ENCODE data around the gene C10orf143. TPM values are rescaled to one million over a fixed set of nuclear protein-coding genes. Genes with fewer than 3 reads are reported as not detected.

Gene C10orf143
- total and polyA plus RNA-seq, 3 experiments from 2014 or later, result 5.7 to 24.6 (median 6.7) TPM

DNA sequence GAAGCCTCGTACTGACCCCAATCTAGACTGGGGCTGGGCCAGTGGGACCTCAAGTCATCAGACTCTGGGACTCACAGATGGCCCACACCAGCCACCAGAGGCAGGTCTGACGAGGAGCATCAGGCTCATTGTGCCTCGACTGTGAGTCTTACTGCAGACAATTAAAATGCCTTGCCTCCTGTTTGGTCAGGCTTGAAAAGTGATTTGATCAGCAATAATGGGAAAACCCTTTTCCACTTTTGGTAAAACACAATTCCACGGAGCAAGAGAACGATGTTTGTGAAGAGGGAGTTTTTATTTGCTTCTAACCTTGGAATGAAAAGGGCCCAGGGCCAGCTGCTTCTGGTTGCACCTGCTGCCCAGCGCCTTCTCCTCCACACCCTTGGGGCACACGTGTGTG lies 43.9 kb downstream of the C10orf143 start:
- H3K9me3 Mint-ChIP-seq, result no peaks in the 10 kb centered on the region

DNA sequence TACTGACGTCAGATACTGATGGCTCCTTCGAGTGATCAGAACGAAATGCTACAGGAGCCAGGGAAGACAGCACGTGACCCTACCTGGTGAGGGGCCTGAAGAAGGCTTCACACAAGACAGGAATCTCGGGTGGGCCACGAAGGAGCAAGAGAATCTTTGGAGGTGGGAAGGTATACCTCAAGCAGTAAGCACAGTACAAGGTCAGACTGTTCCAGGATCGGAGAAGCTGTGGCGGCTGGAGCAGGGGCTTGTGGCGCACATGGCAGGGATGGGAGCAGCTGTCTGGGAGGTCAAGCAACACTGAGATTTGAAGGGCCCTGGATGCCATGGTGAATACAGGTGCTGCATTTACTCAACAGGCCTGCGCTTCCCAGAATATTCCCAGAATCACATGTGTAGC lies 45.4 kb downstream of the C10orf143 start:
- ChIA-PET CTCF (interaction anchor here (0.7 kb wide), 1 partner anchor 77 kb away, joined by 3 read pairs; no protein-coding TSS in a partner anchor), POLR2A (no interaction called here)

More for the DNA sequence above, 43.9 kb downstream of the C10orf143 start:
- peaks cover 16 to 43% (median 21%) of the 10 kb centered on the region in 3 donors for H3K36me3 Mint-ChIP-seq
- H3K4me3 Mint-ChIP-seq, result no peak overlapping the region
- ChIA-PET CTCF (no interaction called here), POLR2A (no interaction called here)
- peak overlapping the region in 1 of 8 donors; percentile 82 for H3K27ac Mint-ChIP-seq
- no peak for DNase-seq
- no peaks in the 10 kb centered on the region for H3K4me1 Mint-ChIP-seq
- Histone ChIP-seq H3K9me3 (ENCODE audit: low read length) (no peaks in the 10 kb centered on the region), H3K27me3 (ENCODE audit: insufficient read depth, low read length, poor library complexity, severe bottlenecking) (no peaks in the 10 kb centered on the region), H3K27ac (ENCODE audit: low read depth, low read length) (no peak overlapping the region), H3K4me3 (ENCODE audit: low read length) (no peak overlapping the region), H3K36me3 (ENCODE audit: insufficient read depth, low read length) (no peaks in the 10 kb centered on the region), H3K4me1 (ENCODE audit: insufficient read depth, low read length) (no peaks in the 10 kb centered on the region)
- H3K27me3 Mint-ChIP-seq, result no peaks in the 10 kb centered on the region

GRCh38 chr10:130064783-130065182 lies 45.8 kb downstream of the C10orf143 start:
- no peaks in the 10 kb centered on the region for H3K4me1 Mint-ChIP-seq

More for the DNA sequence above, 45.4 kb downstream of the C10orf143 start:
- H3K4me3 Mint-ChIP-seq, result no peak overlapping the region
- H3K36me3 ChIP-seq (ENCODE audit: insufficient read depth, low read length), result no peaks in the 10 kb centered on the region
- H3K27me3 Mint-ChIP-seq, result no peaks in the 10 kb centered on the region
- no peaks in the 10 kb centered on the region for H3K4me1 Mint-ChIP-seq
- no peak overlapping the region for H3K4me3 ChIP-seq (ENCODE audit: low read length)
- no peaks in the 10 kb centered on the region for H3K9me3 ChIP-seq (ENCODE audit: low read length)
- peaks cover 16 to 46% (median 21%) of the 10 kb centered on the region in 3 donors for H3K36me3 Mint-ChIP-seq
- no peaks in the 10 kb centered on the region for H3K9me3 Mint-ChIP-seq
- H3K27ac Mint-ChIP-seq, result peak overlapping the region in 1 of 8 donors; percentile 60
- no peaks in the 10 kb centered on the region for H3K4me1 ChIP-seq (ENCODE audit: insufficient read depth, low read length)
- H3K27ac ChIP-seq (ENCODE audit: low read depth, low read length), result no peak overlapping the region
- H3K27me3 ChIP-seq (ENCODE audit: insufficient read depth, low read length, poor library complexity, severe bottlenecking), result no peaks in the 10 kb centered on the region
- no peak for DNase-seq

GRCh38 chr10:130062976-130063375 lies 47.7 kb downstream of the C10orf143 start:
- no peaks in the 10 kb centered on the region for H3K4me1 Mint-ChIP-seq
- no peaks in the 10 kb centered on the region for H3K9me3 Mint-ChIP-seq
- Histone ChIP-seq H3K36me3 (ENCODE audit: insufficient read depth, low read length) (no peaks in the 10 kb centered on the region), H3K27me3 (ENCODE audit: insufficient read depth, low read length, poor library complexity, severe bottlenecking) (no peaks in the 10 kb centered on the region), H3K27ac (ENCODE audit: low read depth, low read length) (no peak overlapping the region), H3K4me3 (ENCODE audit: low read length) (no peak overlapping the region), H3K9me3 (ENCODE audit: low read length) (no peaks in the 10 kb centered on the region), H3K4me1 (ENCODE audit: insufficient read depth, low read length) (no peaks in the 10 kb centered on the region)
- CTCF ChIA-PET, result no interaction called here
- no peaks in the 10 kb centered on the region for H3K27me3 Mint-ChIP-seq
- DNase-seq, result no peak
- H3K4me3 Mint-ChIP-seq, result no peak overlapping the region
- POLR2A ChIA-PET, result no interaction called here
- peak overlapping the region in 1 of 8 donors; percentile 70 for H3K27ac Mint-ChIP-seq
- peaks cover 11 to 44% (median 21%) of the 10 kb centered on the region in 3 donors for H3K36me3 Mint-ChIP-seq

More at GRCh38 chr10:130064783-130065182, 45.8 kb downstream of the C10orf143 start:
- Histone ChIP-seq H3K27ac (ENCODE audit: low read depth, low read length) (no peak overlapping the region), H3K4me3 (ENCODE audit: low read length) (no peak overlapping the region), H3K27me3 (ENCODE audit: insufficient read depth, low read length, poor library complexity, severe bottlenecking) (no peaks in the 10 kb centered on the region), H3K9me3 (ENCODE audit: low read length) (no peaks in the 10 kb centered on the region), H3K4me1 (ENCODE audit: insufficient read depth, low read length) (no peaks in the 10 kb centered on the region), H3K36me3 (ENCODE audit: insufficient read depth, low read length) (no peaks in the 10 kb centered on the region)
- POLR2A ChIA-PET, result no interaction called here
- CTCF ChIA-PET, result no interaction called here
- Mint-ChIP-seq H3K27me3 (no peaks in the 10 kb centered on the region), H3K36me3 (peaks cover 16 to 46% (median 21%) of the 10 kb centered on the region in 3 donors), H3K9me3 (no peaks in the 10 kb centered on the region), H3K27ac (peak overlapping the region in 1 of 8 donors; percentile 60), H3K4me3 (no peak overlapping the region)
- DNase-seq, result no peak

DNA sequence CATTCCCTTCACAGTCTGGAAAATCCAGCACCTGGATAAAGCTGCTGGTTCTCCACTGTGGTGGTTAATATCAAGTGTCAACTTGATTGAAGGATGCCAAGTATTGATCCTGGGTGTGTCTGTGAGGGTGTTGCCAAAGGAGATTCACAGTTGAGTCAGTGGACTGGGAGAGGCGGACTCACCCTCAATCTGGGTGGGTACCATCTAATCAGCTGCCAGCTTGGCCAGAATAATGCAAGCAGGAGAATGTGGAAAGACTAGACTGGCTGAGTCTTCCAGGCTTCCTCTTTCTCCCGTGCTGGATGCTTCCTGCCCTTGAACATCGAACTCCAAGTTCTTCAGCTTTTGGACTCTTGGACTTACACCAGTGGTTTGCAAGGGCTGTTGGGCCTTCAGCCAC lies 48.4 kb downstream of the C10orf143 start:
- no peaks in the 10 kb centered on the region for H3K9me3 ChIP-seq (ENCODE audit: low read length)
- CTCF ChIA-PET, result no interaction called here

GRCh38 chr10:130061760-130062159 lies 48.9 kb downstream of the C10orf143 start:
- Histone ChIP-seq H3K9me3 (ENCODE audit: low read length) (no peaks in the 10 kb centered on the region), H3K27ac (ENCODE audit: low read depth, low read length) (no peak overlapping the region), H3K27me3 (ENCODE audit: insufficient read depth, low read length, poor library complexity, severe bottlenecking) (no peaks in the 10 kb centered on the region), H3K4me3 (ENCODE audit: low read length) (no peak overlapping the region), H3K4me1 (ENCODE audit: insufficient read depth, low read length) (no peaks in the 10 kb centered on the region), H3K36me3 (ENCODE audit: insufficient read depth, low read length) (no peaks in the 10 kb centered on the region)
- Mint-ChIP-seq H3K4me1 (peaks cover 0 to 1% (median 0%) of the 10 kb centered on the region in 3 donors), H3K27me3 (no peaks in the 10 kb centered on the region), H3K27ac (peak overlapping the region in 1 of 8 donors; percentile 42), H3K4me3 (no peak overlapping the region), H3K36me3 (peaks cover 9 to 34% (median 12%) of the 10 kb centered on the region in 3 donors), H3K9me3 (peaks cover 0 to 2% (median 0%) of the 10 kb centered on the region in 5 donors)
- ChIA-PET POLR2A (no interaction called here), CTCF (no interaction called here)
- DNase-seq, result no peak

More for the DNA sequence above, 48.4 kb downstream of the C10orf143 start:
- no peaks in the 10 kb centered on the region for H3K36me3 ChIP-seq (ENCODE audit: insufficient read depth, low read length)
- POLR2A ChIA-PET, result no interaction called here
- no peak overlapping the region for H3K27ac ChIP-seq (ENCODE audit: low read depth, low read length)
- peaks cover 0 to 1% (median 0%) of the 10 kb centered on the region in 5 donors for H3K9me3 Mint-ChIP-seq
- no peak for DNase-seq
- H3K4me3 ChIP-seq (ENCODE audit: low read length), result no peak overlapping the region
- peaks cover 7 to 37% (median 14%) of the 10 kb centered on the region in 3 donors for H3K36me3 Mint-ChIP-seq
- H3K4me1 Mint-ChIP-seq, result peaks cover 0 to 1% (median 0%) of the 10 kb centered on the region in 3 donors
- no peak overlapping the region for H3K4me3 Mint-ChIP-seq
- H3K27ac Mint-ChIP-seq, result no peak overlapping the region
- H3K27me3 Mint-ChIP-seq, result no peaks in the 10 kb centered on the region
- no peaks in the 10 kb centered on the region for H3K4me1 ChIP-seq (ENCODE audit: insufficient read depth, low read length)
- no peaks in the 10 kb centered on the region for H3K27me3 ChIP-seq (ENCODE audit: insufficient read depth, low read length, poor library complexity, severe bottlenecking)

- CTCF ChIA-PET, result interaction anchor here (0.7 kb wide), 1 partner anchor 44 kb away, joined by 3 read pairs; no protein-coding TSS in a partner anchor
- DNase-seq, result no peak
Observed at GRCh38 chr10:130054021-130054420, 56.6 kb downstream of the C10orf143 start.

DNA sequence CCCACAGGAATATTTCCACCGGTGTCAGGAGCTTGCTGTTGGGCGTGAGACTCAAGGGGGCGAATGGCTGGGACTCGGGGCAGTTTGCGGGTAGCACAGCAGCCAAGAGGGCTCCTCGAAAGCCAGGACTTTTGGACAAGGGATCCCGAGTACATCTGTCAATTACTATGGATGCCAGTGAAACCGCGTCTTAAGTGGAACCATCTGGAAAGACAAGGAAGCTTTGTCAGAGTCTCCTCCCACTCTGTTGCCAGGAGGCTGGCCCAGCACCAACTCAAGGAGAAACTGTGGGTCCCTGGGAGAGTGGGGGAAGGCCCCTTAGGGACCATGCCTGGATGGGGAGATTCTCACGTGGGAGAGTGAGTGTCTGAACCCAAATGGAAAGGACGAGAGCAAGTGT lies 57.1 kb downstream of the C10orf143 start:
- Mint-ChIP-seq H3K9me3 (peaks cover 0 to 7% (median 2%) of the 10 kb centered on the region in 5 donors), H3K4me3 (no peak overlapping the region), H3K27me3 (peaks cover 0 to 8% of the 10 kb centered on the region in 2 donors), H3K27ac (no peak overlapping the region), H3K36me3 (peaks cover 0 to 24% (median 0%) of the 10 kb centered on the region in 3 donors), H3K4me1 (peaks cover 0 to 1% (median 0%) of the 10 kb centered on the region in 3 donors)
- no peaks in the 10 kb centered on the region for H3K36me3 ChIP-seq (ENCODE audit: insufficient read depth, low read length)
- DNase-seq, result no peak
- H3K4me3 ChIP-seq (ENCODE audit: low read length), result no peak overlapping the region
- ChIA-PET CTCF (interaction anchor here (0.7 kb wide), 1 partner anchor 43 kb away, joined by 3 read pairs; no protein-coding TSS in a partner anchor), POLR2A (no interaction called here)
- H3K9me3 ChIP-seq (ENCODE audit: low read length), result no peaks in the 10 kb centered on the region
- H3K27me3 ChIP-seq (ENCODE audit: insufficient read depth, low read length, poor library complexity, severe bottlenecking), result no peaks in the 10 kb centered on the region
- H3K27ac ChIP-seq (ENCODE audit: low read depth, low read length), result no peak overlapping the region
- H3K4me1 ChIP-seq (ENCODE audit: insufficient read depth, low read length), result no peaks in the 10 kb centered on the region

More at GRCh38 chr10:130054021-130054420, 56.6 kb downstream of the C10orf143 start:
- H3K36me3 Mint-ChIP-seq, result peaks cover 0 to 24% (median 0%) of the 10 kb centered on the region in 3 donors
- H3K9me3 Mint-ChIP-seq, result peaks cover 0 to 7% (median 2%) of the 10 kb centered on the region in 5 donors
- H3K27ac Mint-ChIP-seq, result no peak overlapping the region
- POLR2A ChIA-PET, result no interaction called here
- Histone ChIP-seq H3K4me1 (ENCODE audit: insufficient read depth, low read length) (no peaks in the 10 kb centered on the region), H3K36me3 (ENCODE audit: insufficient read depth, low read length) (no peaks in the 10 kb centered on the region), H3K9me3 (ENCODE audit: low read length) (no peaks in the 10 kb centered on the region), H3K27ac (ENCODE audit: low read depth, low read length) (no peak overlapping the region), H3K4me3 (ENCODE audit: low read length) (no peak overlapping the region), H3K27me3 (ENCODE audit: insufficient read depth, low read length, poor library complexity, severe bottlenecking) (no peaks in the 10 kb centered on the region)
- H3K4me3 Mint-ChIP-seq, result no peak overlapping the region
- H3K27me3 Mint-ChIP-seq, result peaks cover 0 to 8% of the 10 kb centered on the region in 2 donors
- peaks cover 0 to 1% (median 0%) of the 10 kb centered on the region in 3 donors for H3K4me1 Mint-ChIP-seq

Data from CD8-positive, alpha-beta memory T cell (primary cell).